ENCODE results near the gene TULP4. TPM values are rescaled to one million over a fixed set of nuclear protein-coding genes. Genes with fewer than 3 reads are reported as not detected.

Gene TULP4
- total RNA-seq, 1 experiment from 2014 or later = 69.4 TPM

DNA sequence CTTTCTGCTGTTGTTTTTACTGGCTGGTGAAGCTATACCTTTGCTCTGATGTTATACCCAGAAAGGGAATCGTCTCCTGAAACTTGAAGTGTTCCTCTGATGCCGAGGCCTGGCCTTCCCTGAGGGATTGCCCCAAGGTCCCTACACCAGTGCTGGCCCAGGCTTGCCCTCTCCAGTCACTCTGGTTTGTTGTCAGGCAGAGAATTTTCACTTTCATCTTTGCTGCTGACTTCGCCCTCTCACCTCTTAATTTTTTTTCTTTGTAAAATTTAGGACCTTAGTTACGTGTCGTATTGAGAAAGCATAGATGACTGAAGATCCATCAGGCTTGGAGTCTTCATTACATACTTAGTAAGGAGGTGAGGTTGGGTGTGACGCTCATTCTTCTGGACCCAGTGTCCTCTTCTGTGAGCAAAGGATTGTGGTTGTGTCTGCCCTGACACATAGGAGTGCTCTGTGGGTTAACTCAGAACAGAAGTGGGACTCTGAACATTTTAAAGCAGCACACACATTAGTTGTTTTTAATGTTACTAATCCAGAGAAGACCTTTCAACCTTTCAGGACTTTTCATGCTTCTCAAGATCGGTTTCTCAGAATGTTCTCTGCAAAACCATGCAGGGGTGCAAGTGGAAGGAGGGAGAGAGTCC lies 45.4 kb downstream of the TULP4 start:
- no peak for DNase-seq (ENCODE audit: low read depth)

DNA sequence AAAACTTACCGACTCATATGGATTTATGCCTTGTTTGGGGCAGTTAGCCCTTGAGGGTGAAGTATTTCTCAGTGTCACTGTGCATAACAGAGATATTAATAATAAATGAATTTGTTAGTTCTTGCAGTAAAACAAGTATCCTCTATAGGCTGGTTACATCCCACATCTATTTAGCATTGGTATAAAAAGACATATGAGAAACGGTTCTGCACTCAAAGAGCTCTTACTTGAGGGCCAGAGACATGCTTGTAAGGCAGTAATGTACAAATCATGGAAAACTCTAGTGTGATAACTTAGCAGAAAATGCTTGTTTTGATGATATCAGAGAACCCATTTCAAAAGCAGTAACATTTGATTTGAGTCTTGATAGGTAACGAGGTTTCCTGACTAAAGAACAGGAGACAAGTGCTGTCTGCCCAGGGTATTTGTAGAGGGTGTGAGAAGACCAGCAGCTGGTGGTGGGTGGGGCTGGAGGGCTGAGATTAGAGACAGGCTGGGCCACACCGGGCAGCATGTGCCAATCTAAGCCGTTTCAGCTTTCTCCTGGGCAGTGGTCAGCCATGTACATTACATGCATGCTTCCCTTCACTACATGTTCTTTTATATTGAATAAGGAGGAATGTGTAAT lies 46.3 kb downstream of the TULP4 start:
- no peak for DNase-seq (ENCODE audit: low read depth)

DNA sequence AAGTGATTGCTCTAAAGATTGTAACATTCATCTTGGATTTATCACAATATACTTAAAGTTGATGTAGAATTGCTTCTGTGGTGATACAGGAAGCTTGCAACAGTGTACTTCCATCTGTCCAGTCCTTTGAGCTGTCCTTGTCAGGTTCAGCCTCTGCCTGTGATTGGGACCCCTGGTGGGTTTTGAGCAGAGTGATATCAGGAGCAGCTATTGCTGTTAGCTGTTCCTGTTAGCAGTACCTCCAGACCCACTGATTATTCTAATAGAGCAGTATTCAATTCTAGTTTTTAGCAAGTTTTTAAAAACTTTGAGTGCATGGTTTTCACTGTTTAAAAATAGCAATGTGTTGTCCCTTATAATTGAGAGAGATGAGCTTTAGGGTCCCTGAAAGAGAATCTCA lies 48.8 kb downstream of the TULP4 start:
- DNase-seq (ENCODE audit: low read depth) = no peak

DNA sequence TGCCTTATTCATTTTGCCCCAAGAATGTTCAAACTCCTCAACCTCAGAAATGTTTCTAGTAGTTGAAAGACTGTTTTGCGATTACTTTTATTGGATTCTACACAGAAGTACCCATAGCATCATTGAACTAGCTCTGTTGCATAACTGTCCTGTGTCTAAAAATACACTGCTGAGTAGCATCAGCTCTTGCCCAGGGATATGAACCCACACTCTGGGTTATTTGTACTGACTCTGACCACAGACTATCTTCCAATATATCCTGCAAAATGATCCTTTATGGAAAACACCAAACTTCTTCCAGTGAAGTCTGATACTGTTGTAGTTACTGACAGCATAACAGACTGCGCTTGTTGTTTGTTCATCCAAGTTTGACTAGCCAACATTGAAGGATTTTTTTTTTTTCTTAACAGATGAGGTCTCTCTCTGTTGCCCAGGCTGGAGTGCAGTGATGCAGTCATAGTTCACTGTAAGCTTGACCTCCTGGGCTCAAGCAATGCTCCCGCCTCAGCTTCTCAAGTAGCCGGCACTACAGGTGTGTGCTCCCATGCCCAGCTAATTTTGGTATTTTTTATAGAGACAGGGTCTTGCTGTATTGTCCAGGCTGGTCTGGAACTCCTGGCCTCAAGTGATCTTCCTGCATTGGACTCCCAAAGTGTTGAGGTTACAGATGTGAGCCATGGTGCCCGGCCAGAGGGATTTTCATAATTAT lies 49.9 kb downstream of the TULP4 start:
- DNase-seq (ENCODE audit: low read depth) = no peak

DNA sequence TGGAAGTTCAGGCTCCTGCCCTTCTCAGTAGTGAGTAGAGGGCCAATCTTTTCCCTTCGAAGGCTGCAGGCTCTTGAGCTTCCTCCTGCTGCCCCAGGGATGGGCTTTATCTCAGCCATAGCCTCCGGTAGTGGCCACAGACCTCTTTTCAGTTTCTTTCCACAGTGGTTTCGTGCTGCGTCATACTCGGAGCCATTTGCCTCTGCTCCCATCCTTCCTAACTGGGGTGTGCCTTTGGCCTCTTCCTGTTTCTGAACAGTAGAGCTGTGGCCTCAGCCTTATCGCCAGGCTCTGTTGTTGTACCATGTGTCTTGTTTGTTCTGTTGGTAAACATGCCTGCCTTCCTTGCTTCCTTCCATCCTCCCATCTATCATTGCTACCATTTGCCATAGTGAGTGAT lies 54.1 kb downstream of the TULP4 start:
- DNase-seq (ENCODE audit: low read depth) = no peak

DNA sequence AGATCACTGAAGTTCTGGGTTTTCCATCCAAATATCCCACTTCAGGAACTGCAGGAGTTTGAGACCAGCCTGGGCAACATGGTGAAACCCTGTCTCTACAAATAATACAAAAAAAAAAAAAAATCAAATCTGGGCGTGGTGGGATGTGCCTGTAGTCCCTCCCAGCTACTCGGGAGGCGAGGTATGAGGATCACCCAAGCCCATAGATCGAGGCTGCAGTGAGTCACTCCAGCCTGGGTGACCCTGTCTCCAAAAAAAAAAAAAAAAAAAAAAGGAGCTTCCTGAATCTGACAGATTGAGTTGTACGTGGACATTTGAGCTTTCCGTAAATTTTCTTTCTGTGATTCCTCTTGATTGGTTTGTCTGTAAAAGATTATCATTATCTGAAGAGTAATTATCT lies 55.6 kb downstream of the TULP4 start:
- peak; percentile 42 for DNase-seq (ENCODE audit: low read depth)

DNA sequence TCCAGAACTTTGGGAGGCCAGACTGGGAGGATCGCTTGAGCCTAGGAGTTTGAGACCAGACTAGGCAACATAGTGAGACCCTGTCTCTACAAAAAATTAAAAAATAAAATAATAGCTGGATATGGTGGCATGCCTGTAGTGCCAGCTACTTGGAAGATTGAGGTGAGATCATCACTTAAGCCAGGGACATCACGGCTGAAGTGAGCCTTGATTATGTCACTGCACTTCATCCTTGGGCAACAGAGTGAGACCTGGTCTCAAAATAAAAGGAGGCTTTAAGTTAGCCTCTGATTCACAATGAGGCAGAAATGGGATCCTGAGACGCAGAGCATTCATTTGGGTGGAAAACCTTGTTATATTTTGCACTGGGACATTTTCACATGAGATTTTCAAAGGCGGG lies 57.0 kb downstream of the TULP4 start:
- DNase-seq (ENCODE audit: low read depth) = no peak

DNA sequence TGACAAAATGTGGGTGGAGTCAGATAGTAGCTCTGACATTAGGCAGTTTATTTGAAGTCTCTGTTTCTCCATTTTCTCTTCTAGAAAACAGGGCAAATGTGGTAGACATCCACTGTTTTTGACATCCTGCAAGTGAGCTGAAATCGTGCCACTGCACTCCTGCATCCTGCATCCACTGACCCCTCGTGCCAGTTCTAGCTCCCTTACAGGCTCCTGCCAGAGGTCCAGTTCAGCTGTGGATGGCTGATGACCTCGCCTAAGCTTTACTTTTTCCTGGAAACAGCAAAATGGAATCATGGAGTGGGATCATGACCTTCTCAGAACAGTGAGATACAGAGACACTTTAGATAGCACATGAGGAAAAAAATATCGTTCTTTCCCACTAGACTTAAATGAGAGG lies 58.5 kb downstream of the TULP4 start:
- DNase-seq (ENCODE audit: low read depth) = no peak

DNA sequence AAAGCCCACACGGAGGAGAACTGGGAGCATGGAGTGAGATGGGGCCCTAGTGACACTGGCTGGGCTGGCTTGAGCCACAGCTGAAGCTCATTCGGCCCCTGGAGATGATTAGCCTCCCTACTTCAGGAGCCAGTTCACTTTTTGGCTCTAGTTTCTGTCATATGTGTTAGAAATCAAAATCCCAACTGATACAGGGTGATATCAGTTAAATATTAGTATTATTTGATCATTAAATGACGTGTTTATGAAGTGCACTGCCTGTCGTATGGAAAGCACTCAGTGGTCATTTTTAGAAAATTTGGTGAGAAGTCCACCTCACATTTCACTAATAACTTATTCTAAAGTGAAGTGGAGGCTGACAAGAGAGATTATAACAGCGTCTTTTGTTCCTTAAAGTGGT lies 59.0 kb downstream of the TULP4 start:
- DNase-seq (ENCODE audit: low read depth) = no peak

DNA sequence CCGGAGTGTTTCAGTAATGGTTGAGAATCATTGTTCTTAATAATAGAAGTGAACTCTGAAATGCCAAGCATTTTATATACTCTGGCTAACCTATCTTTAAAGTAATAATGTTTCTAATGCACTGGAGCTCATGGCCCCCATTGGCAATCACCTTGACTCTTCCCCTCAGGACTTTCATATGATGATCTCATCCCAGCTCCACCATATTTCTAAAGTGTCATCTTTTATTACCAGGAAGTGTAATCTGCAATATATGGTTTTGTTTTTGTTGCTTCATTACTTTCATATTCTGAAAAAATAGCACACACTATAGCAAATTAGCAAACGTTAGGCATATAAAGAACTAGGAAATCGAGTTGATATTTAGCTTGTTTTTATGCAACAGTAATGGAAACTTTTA lies 60.3 kb downstream of the TULP4 start:
- no peak for DNase-seq (ENCODE audit: low read depth)

DNA sequence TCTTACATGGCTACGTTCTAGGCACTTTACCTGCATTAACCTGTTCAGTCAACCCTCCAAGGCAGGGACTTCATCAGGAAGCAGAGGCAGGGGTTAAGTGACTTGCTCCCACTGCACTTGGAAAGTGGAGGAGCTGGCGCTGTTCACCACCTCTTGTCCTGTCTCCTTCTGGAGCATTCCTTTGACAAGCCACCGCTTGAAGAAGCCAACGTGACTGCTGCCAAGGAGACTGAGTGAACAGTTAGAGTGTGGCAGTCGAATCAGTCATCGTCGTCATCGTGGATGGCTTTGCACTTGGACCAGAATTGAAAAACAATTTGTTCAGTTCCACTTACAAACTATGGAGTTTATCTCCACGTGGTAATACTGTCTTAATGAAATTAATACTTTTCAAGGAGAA lies 60.9 kb downstream of the TULP4 start:
- DNase-seq (ENCODE audit: low read depth) = no peak

DNA sequence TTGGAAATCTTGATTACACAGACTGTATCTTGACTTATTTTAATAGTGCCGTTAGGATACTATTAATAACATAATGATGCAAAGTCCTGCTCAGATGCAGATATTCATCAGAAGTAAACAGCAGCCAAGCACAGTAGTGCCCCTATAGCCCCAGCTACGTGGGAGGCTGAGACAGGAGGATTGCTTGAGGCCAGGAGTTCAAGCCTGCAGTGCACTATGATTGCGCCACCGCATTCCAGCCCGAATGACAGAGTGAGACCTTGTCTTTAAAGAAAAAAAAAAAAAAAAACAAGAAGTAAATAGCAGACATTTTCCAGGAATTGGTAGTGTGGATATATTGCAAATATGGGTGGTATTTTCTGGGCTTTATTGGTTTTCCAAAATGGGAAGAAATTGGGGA lies 61.8 kb downstream of the TULP4 start:
- DNase-seq (ENCODE audit: low read depth) = no peak

DNA sequence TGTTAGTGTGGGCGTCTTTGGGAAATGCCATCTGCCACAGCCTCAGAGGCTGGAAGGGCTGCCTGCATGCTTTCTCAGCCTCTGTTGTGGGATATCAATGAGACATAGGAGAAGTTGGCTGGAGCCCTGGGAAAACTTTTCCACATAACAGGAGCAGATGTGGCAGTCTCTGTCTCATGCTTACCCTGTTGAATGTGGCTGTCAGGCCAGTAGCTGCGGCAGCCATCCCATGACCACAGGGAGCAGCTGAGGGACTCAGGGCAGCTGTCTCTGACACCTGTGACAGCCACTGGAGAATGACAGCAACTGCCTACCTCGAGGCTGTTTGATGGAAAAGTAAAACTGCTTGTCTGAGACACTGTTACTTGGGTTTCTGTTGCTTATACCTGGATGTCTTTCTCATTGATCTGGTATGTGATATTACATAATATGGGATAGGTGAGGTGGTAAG lies 64.4 kb downstream of the TULP4 start:
- no peak for DNase-seq (ENCODE audit: low read depth)

DNA sequence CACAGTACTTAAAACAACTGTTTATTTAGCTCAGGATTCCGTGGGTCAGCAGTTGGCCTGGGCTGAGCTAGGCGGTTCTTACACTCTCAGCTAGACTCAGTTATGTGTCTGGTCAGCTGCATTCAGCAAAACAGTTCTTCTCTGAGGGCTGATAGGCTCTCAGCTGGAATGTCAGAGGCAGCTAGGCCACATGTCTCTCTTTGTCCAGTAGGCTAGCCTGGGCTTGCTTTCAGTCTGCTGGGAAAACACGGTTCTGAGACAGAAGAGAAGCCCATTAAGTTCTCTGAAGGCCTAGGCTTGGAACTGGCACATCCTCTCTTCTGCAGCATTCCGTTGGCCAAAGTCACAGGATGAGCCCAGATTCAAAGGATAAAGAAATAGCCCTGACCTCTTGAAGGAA lies 65.6 kb downstream of the TULP4 start:
- no peak for DNase-seq (ENCODE audit: low read depth)

DNA sequence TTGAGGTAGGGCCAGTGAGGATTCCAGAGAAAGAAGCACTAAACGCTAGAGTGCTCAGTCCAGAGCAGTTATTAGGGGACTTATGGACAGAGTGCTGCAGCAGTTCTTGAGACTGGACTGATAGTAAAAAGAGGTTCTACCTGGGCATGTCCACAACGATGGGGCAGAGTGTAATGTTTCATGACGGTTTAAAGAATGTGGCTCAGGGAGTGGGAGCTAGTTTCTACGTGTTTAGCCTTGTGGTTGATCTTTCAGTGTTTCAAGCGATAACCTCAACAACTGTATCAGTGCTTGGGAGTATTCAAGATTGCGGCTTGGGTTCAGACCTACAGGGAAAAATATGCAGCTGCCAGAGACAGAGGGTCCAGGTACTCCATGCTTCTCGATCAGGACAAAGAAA lies 67.1 kb downstream of the TULP4 start:
- no peak for DNase-seq (ENCODE audit: low read depth)

DNA sequence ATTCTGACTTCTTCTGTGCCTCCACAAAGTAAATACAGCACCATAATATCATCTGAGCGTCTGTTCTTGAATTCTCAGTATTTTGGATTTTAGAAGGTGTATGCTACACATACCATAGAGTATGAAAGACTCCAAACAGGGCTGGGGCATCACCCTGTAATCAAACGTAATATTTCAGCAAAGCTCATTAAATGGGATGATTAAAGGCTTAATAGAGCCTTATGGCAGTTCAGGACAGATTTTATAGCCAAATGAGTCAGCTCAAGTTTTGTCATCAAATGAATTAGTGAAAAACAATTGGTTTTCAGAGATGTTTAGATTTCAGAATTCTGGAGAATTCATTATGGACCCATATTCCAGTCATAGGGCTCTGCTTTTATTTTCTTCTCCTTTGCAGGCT lies 68.9 kb downstream of the TULP4 start:
- no peak for DNase-seq (ENCODE audit: low read depth)

DNA sequence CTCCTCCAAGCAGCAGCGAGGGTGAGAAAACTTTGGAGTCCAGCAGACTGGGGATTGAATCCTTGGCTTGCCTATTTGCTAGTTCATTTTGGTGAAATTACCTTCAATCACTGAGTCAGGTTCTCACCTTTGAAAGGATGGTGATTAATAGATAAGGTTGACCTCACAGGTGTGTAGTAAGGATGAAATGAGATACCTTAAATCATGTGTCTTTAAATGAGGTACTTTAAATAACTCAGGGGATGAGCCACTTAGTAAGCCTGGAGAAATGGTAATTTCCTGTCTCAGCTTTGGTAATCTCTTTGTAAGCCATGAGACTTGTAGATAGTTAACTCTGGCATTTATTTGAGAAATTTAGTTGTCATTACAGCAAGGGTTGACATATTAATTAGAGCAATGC lies 70.2 kb downstream of the TULP4 start:
- DNase-seq (ENCODE audit: low read depth) = no peak

DNA sequence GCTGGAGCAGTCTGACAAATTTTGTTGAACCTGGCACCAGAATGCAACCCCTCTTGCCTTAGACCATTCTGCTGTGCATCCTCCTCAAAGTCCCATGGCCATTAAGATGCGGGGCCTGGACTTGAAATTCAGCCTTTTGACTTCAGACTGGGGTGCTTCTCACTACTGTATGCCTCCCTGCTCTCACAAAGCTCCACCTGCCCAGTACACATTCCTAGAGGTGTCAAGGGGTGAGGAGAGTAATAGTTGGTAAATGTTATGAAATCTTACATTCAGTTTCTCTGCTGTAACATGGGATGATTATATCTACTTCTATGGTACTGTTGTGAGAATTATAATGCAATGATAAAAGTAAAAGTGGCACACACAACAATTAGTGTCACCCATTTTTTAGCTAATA lies 70.8 kb downstream of the TULP4 start:
- no peak for DNase-seq (ENCODE audit: low read depth)

DNA sequence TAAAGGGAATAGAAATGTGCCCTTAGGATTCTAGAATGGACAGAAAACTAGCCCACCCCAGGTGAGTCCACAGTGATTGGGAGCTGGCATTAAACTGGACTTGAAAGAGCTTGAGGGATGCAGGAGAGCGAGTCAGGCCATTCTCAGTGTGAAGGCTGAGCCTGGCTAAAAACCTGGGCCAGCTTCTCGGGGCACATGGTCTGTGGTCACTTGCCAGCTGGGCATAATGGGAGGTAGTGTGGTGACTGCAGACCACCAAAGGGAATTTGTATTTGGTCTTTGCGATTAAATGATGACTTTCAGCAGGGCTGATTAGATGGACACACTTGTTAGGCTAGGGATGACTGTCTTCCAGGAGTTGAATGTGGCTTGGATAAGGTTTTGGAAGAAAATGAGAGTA lies 71.3 kb downstream of the TULP4 start:
- DNase-seq (ENCODE audit: low read depth) = no peak

DNA sequence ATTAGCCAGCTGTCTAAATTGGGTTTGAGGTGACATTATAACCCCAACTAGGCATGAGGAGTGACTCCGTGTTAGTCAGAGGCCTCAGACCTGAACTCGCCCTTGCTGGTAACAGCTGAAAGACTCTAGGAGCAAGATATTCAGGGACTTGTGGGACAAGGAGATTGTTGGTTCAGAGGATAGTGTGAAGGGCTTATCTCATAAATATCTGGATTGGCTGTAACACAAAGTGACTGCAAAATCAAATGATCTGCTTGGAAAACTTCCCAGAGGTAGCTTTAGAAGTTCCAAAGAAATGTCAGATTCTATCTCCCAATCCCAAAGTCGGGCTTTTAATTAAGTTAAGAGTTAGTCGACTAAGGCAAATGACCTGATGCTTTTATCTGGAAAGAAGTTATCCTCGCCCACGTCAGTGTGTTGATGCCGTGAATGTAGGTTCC lies 72.4 kb downstream of the TULP4 start:
- DNase-seq (ENCODE audit: low read depth) = no peak

DNA sequence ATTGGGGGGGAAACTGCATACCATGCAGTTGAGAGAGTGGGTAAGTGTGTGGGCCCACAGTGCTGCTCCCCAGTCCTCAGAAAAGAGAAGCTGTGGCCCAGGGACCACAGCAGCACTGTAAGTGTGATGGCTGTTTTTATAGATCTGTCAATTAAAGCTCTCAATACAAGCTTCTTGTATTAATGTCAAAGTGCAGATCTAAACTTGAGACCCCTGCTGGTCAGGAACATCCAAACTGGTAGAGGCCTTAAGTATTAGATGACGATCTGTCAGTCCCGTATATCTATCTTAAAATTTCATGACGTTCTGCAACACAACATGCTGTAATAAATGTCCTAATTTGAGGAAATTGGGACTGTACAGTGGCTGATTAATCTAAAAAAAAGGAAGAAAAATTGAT lies 74.8 kb downstream of the TULP4 start:
- no peak for DNase-seq (ENCODE audit: low read depth)

DNA sequence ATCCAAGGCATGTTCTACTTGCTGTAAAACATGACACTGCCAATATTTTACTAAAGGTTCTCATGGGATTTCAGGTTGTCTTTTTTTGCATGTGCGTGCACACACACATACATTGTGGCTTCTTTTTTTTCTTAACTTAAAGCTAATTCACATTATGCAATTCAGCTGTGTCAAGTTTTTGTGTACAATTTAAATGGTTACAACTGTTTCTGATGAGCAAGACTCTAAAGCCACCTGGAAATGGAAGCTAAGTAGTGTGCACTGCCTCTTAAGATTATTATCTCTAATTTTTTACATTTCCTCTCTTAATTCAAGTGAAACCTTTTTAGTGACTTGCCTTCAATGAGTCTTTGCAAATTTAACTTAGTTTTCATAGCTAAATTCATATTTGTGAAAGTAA lies 75.3 kb downstream of the TULP4 start:
- DNase-seq (ENCODE audit: low read depth) = no peak

DNA sequence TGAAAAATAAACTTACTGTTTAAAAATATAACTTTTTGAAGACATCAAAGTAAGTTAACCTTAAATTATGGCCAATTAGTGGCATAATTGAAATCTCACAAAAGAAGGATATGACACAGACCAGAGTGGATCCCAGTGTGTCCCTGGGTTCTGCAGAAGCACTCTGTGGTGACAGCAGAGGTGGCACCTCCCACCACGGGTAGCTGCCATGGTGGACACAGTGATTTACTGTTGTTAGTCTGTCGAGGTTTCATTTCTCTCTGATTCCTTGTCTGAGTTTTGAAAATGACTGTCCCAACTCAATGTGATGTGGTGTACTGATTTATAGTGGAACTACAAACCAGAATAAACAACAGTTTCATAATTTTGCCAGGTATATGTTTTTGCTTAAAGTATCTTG lies 76.5 kb downstream of the TULP4 start:
- no peak for DNase-seq (ENCODE audit: low read depth)

All from Daoy (cell line).